Testis (tissue), 3 donors: ENCODE results near the gene FLACC1. TPM values are rescaled to one million over a fixed set of nuclear protein-coding genes. Genes with fewer than 3 reads are reported as not detected.
"Not testable (repeated sequence)": the region's sequence is repeated elsewhere in the genome, so short reads cannot be mapped to it uniquely, and the experiment has no call there.

Source experiments
- DNase-seq: peaks from one replicate; pipeline ENCODE4 v3.0.0-alpha.2; 2019
- H3K27ac ChIP-seq, 2 donors: fragments of 200-600 bp; sonication (generic); one replicate each; pipeline ENCODE4 v1.5.1; 2019
- H3K27me3 ChIP-seq: fragments of 200-600 bp; sonication (generic); one replicate; pipeline ENCODE4 v1.5.1; 2019
- H3K36me3 ChIP-seq: fragments of 200-600 bp; sonication (generic); one replicate; pipeline ENCODE4 v1.5.1; 2017; ENCODE audit warnings: low read depth; ENCODE audit errors: missing control alignments
- H3K4me1 ChIP-seq: fragments of 200-600 bp; sonication (generic); one replicate; pipeline ENCODE4 v1.5.1; 2019
- H3K4me3 ChIP-seq, 2 donors: fragments of 200-600 bp; sonication (generic); one replicate each; pipeline ENCODE4 v1.5.1; 2017 to 2019
- H3K9me3 ChIP-seq: fragments of 200-600 bp; sonication (generic); one replicate; pipeline ENCODE4 v1.5.1; 2017
- POLR2A ChIP-seq: fragments of 450-650 bp; IDR thresholded peaks from one replicate; pipeline ENCODE4 v1.6.1; 2017; ENCODE audit warnings: antibody characterized with exemption, mild to moderate bottlenecking, moderate library complexity
- WGBS, 2 donors: methylation state at CpG; one replicate each; pipeline ENCODE4 v1.1.5; 2018; 5-methylcytosine and 5-hydroxymethylcytosine counted together
- intact Hi-C: fragments of 100-400 bp; cut with DNase I; formaldehyde crosslinking; loops from one replicate; pipeline ENCODE4 v1.15.1; 2023; ENCODE audit warnings: low total_unique reads
- polyA plus RNA-seq: library from polyadenylated mRNA; stranded (reverse); fragments of 350-450 nt; fragmentation: Illumina TruSeq; extraction: RNeasy Lipid Tissue Mini Kit (QIAGEN cat#74804); gene quantifications from one replicate; pipeline ENCODE4 v1.2.3, GENCODE V29; 2014; ENCODE audit warnings: low read depth, low replicate concordance; ENCODE audit not compliant: insufficient read depth
- total RNA-seq, 2 donors: library from RNA; depleted of rRNA; stranded (reverse); fragments of >200 nt; gene quantifications; one replicate each; pipeline ENCODE4 v1.2.3, GENCODE V29; 2016
- TF ChIP-seq, protein P1 (sequence below), 3 experiments: fragments of 450-650 bp in 2 of 3; fragments of 200-600 bp in 1 of 3; sonication (generic) in 1 of 3; IDR thresholded peaks; one replicate each; pipeline ENCODE4 v1.5.1; 2016 to 2019; ENCODE audit warnings: antibody characterized with exemption in 3 of 3, mild to moderate bottlenecking in 2 of 3, moderate library complexity in 1 of 3

FLACC1 gene
- total and polyA plus RNA-seq, 3 donors from 2014 or later = 10.5 to 21.5 (median 20.4) TPM

GRCh38 chr2:201378496-201379397 is 21.6 kb upstream of the FLACC1 start:
- H3K4me3 ChIP-seq = no peak overlapping the region
- intact Hi-C loops = no loop called here
- no peaks in the 10 kb centered on the region for H3K36me3 ChIP-seq
- DNase-seq = no peak
- H3K9me3 ChIP-seq = no peaks in the 10 kb centered on the region
- no peak overlapping the region for H3K27ac ChIP-seq
- 86 to 90% methylated on average over 5 of the region's 5 CpGs for WGBS, 2 donors
- no peaks in the 10 kb centered on the region for H3K27me3 ChIP-seq
- TF ChIP-seq POLR2A = no peak
- TF ChIP-seq, protein P1, sequence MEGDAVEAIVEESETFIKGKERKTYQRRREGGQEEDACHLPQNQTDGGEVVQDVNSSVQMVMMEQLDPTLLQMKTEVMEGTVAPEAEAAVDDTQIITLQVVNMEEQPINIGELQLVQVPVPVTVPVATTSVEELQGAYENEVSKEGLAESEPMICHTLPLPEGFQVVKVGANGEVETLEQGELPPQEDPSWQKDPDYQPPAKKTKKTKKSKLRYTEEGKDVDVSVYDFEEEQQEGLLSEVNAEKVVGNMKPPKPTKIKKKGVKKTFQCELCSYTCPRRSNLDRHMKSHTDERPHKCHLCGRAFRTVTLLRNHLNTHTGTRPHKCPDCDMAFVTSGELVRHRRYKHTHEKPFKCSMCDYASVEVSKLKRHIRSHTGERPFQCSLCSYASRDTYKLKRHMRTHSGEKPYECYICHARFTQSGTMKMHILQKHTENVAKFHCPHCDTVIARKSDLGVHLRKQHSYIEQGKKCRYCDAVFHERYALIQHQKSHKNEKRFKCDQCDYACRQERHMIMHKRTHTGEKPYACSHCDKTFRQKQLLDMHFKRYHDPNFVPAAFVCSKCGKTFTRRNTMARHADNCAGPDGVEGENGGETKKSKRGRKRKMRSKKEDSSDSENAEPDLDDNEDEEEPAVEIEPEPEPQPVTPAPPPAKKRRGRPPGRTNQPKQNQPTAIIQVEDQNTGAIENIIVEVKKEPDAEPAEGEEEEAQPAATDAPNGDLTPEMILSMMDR (IDR thresholded peaks at IDR 0.05) = no peak
- H3K4me1 ChIP-seq = no peaks in the 10 kb centered on the region

GRCh38 chr2:201377218-201377617 is 20.1 kb upstream of the FLACC1 start:
- Histone ChIP-seq H3K27ac (no peak overlapping the region), H3K9me3 (no peaks in the 10 kb centered on the region), H3K36me3 (no peaks in the 10 kb centered on the region), H3K27me3 (no peaks in the 10 kb centered on the region), H3K4me3 (no peak overlapping the region), H3K4me1 (no peaks in the 10 kb centered on the region)
- intact Hi-C loops = no loop called here
- no peak for DNase-seq
- TF ChIP-seq, protein P1 (IDR thresholded peaks at IDR 0.05) = no peak
- TF ChIP-seq POLR2A = no peak
- 95 to 96% methylated on average over 3 of the region's 3 CpGs for WGBS, 2 donors

DNA sequence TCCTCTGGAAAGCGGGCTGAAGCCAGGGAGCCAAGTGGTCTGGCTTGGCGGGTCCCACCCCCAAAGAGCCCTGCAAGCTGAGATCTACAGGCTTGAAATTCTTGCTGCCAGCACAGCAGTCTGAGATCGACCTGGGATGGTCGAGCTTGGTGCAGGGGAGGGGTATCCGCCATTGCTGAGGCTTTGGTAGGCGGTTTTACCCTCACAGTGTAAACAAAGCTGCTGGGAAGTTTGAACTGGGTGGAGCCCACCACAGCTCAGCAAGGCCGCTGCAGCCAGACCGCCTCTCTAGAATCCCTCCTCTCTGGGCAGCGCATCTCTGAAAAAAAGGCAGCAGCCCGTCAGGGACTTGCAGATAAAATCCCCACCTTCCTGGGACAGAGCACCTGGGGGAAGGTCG is 12.6 kb upstream of the FLACC1 start:
- Histone ChIP-seq H3K27me3 (no peaks in the 10 kb centered on the region), H3K4me3 (no peak overlapping the region), H3K9me3 (no peaks in the 10 kb centered on the region), H3K36me3 (no peaks in the 10 kb centered on the region), H3K4me1 (no peaks in the 10 kb centered on the region), H3K27ac (no peak overlapping the region)
- TF ChIP-seq POLR2A = no peak
- TF ChIP-seq, protein P1 (IDR thresholded peaks at IDR 0.05) = no peak
- WGBS, 2 donors = 73 to 80% methylated on average over 11 of the region's 11 CpGs
- DNase-seq = no peak
- intact Hi-C loops = no loop called here

DNA sequence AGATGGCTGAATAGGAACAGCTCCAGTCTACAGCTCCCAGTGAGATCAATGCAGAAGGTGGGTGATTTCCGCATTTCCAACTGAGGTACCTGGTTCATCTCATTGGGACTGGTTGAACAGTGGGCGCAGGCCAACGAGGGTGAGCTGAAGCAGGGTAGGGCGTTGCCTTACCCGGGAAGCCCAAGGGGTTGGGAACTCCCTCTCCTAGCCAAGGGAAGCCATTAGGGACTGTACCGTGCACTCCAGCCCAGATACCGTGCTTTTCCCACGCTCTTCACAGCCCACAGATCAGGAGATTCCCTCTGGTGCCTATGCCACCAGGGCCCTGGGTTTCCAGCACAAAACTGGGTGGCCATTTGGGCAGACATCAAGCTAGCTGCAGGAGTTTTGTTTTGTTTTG is 12.2 kb upstream of the FLACC1 start:
- H3K27me3 ChIP-seq, H3K4me3 ChIP-seq, intact Hi-C loops, H3K9me3 ChIP-seq, H3K36me3 ChIP-seq, H3K27ac ChIP-seq, DNase-seq, H3K4me1 ChIP-seq: not testable (repeated sequence)
- 94 to 95% methylated on average over 8 of the region's 8 CpGs for WGBS, 2 donors

GRCh38 chr2:201366146-201366545 is 9.0 kb upstream of the FLACC1 start:
- Histone ChIP-seq H3K9me3 (no peaks in the 10 kb centered on the region), H3K36me3 (no peaks in the 10 kb centered on the region), H3K4me3 (no peak overlapping the region), H3K27ac (no peak overlapping the region), H3K27me3 (no peaks in the 10 kb centered on the region), H3K4me1 (no peaks in the 10 kb centered on the region)
- DNase-seq = no peak
- intact Hi-C loops = no loop called here
- TF ChIP-seq POLR2A = no peak
- TF ChIP-seq, protein P1 (IDR thresholded peaks at IDR 0.05) = no peak
